NCI-H2107 (cell line): ENCODE data around the gene CABLES1.

Experiments used
- DNase-seq: peaks from one replicate; lab custom pipeline; 2025; lab: John Stamatoyannopoulos, UW

CABLES1 gene

DNA sequence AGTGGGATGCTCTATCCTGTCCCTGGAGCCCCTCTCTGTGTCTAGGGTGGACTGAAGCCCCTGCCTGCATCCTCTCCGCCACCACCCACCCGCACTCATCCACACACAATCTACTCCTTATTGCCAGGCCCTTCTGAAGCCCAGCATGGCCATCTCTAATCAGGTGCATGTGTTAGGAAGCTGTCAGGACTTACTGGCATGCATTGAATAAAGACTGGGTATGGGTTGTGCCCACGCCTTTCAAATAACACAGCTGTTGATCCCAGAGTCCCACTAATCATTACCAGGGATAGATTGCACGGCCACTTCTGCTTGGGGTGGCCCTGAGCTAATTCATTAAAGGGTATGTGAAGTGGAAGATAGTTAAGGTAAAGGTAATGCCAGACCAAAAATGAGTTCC lies 88.4 kb downstream of the CABLES1 start:
- no peak for DNase-seq

DNA sequence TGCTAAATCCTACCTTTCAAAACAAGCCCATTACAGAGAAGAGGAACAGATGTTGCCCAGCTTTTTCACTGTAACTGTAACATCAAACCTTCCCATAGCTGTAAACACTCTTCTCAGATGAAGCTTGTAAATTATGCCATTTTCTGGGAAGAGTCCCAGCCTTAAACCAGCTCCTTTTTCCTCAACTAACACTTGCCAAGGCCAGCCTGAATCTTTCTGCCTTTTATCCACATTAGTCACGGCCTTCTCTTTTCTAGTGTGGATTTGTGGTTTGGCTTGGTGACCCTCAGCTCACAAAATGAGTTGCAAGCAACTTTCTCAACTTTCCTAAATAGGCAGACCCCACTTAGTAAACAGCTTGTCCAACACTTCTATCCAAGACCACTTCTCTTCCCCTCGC lies 90.2 kb downstream of the CABLES1 start:
- no peak for DNase-seq

DNA sequence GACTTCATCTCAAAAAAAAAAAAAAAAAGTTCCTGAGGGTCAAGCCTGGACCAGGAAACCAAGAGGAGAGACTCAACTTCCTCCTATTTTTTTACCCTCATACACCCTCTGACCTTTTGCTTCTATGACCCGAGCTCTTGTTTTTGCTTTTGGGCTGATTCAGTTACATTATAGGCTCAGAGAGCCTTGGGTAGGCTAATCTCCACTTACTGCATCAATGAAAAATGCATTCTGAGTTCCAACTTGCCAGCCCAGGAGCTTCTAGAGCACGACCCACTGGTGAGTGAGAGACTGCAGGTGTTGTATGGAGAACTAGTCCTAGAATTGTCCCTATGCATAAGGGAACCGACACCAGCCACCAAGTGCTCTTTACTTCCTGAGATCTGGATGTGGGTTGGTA lies 91.1 kb downstream of the CABLES1 start:
- DNase-seq = no peak

DNA sequence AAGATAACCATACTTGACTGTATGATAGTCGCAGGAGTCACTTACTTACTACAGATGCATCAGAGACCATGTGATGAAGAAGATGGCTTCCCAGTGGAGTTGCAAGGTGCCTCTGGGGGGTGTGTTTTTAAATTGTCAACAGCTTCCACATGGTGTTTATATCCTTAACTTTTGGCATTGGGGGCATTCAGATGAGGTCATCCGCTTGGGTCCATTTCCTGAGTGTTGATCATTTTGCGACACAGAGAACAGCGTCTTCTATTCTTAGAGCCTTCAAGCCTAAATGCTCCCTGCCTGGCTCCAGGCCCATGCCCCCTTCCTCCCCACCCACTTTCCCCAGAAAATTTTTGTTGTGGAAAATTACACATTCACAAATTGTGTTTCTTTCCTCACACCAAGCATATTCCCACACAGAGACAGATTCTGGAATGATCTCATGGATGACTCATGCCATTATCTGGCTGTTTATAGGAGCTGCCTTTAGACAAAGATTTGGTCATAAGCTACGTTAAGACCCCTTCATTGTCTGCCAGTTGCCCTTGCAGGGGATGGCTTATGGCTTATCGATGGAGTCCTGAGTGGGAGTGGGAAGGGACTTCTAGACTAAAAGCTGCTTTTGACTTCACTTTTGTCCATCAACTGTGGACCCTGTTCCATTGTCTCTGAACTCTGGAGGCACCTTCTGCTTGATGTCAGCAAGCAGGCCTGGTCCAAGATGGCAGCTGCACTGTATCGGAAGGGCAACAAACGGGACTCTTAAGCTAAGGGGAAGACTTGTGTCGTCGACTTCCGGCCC lies 91.8 kb downstream of the CABLES1 start:
- DNase-seq = no peak

DNA sequence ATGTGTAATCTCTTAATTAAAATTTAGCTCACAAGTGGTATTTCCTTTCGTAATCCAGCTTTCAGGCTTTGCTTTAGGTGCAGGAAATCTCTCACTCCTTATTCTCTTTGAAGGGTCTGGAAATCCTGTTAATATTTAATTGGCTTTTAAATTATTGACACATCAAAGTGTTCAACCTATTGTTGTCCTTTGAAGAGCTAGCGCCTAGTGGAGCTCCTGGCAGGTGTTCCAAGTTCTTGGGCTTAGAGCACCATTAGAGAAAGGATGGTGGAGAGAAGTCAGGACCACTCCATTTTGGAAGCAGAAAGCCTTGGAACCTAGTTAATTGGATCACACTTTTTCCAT lies 92.4 kb downstream of the CABLES1 start:
- no peak for DNase-seq

DNA sequence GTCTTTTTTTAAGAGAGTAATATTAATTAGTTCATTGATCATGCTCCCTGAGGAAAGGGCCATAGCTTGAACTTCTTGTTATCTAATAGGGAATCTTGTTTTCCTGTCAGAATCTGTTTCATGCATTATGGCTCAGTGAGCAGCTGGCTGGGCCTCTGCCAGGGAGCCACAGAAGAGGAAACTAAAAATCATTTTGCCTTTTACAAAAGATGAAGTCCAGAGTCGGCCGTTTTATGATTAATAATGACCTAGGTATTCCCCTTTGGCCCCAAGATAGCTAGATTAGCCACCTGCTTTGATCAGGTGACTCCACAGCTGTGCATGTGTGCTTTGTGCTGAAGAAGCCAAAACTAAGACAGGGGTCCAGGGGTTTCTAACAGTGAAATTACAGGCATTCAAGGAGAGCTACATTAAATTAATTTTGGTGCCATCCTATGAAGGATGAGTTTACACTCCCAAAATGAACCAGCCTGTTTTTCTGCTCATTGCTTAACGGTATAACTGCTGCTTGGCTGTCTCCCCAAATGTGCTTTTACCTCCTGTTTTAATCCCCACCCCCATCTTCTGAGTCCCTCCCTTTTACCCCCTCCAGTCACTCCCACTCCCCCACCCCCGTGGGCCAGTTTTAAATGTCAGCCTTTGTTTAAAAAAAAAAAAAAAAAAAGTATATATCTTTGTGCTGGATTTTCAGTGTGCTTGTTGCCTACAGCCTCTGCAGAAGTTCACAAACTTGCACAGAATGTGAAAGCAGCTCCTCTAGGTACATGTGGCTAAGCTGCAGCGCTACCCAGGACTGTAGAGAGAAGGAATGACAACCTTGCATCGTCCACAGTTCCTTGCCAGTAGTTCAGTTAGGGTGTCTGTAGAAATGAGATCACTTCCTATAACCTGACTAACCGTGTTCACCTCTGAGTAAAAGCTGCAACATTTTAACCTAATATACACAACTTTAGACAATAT lies 93.1 kb downstream of the CABLES1 start:
- no peak for DNase-seq

DNA sequence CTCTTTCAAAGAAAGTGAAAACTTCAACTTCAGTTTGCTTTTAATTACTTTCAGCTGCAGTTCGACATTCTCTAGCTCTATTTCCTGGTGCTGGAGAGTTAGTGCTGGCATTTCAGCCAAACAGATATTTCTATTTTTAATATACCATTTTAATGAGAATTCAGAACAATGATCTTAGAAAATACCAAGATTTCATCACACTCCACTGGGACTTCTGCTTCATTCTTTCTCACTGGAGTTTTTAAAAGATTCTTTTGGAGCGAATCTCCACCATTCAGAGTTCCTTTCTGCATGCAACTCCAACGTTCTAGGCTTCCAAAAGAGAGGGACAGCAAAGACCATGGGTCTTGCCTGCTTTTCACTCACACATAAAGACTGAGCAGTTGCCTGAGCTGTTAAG lies 94.2 kb downstream of the CABLES1 start:
- DNase-seq = no peak

DNA sequence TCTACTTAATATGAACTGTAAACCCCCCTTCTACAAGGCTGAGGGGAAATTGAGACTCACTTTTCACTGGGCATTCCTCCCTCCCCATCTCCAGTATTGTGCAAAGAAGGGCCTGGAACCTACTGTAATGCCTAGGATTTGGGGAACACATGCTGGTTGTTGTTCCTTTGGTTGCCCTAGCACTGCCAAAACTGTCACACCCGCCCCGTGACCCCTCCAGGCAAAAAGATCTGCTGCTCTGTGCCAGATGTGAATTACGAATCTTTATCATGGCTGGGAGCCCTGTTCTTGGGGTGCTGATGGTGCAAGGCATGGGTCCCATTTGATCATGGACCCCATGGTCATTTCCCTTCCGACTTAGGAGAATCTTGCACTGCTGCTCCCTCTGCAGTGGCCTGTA lies 95.4 kb downstream of the CABLES1 start:
- DNase-seq = no peak

DNA sequence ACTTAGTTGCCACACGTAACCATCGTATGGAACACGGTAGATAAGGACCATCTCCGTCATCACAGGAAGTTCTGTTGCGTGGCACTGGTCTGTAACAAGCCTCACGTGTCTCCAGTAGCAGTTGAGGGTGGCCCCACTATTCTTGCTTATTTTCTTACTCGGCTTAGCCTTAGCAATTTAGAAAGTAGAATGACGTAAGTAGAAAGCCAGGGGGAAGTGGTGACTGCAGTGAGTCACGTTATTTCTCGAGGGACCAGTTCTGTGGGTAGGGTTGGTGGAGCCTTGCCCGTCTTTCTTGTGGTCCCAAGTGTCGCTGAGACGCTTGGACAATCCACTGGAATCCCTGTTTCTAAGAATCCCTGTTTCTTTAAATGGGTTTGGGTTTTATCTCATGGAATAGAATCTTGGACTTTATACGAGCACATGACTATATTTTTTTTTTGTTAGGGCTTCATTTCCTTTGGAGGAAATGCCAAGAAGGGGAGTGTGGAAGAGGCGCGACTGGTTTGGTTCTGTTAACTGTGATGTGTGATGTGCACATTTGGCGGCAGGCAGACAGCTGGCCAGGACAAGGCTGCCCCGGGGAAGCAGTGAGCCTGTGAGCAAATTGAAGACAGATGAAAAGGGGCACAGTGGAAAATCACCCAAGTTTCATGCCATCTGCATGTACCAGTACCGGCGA lies 96.2 kb downstream of the CABLES1 start:
- no peak for DNase-seq

DNA sequence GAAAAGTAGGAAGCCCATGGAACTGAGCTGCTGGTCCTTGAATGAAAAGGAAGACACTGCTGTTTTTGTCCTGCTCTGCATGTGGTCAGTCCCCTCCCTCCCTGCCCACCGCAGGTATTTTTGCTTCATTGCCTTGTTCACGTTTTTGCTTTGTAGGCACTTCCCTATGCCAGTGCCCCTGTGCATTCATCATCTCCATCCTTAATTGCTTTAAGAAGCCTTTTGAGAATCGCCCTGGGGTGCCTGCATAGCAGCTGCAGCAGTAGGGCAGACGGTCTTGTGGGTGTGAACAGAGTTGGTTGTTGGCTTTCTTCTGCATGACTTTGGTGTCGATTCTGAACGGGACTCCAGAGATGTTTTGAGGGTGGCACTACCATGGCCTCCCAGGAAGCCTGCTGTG lies 97.0 kb downstream of the CABLES1 start:
- no peak for DNase-seq

DNA sequence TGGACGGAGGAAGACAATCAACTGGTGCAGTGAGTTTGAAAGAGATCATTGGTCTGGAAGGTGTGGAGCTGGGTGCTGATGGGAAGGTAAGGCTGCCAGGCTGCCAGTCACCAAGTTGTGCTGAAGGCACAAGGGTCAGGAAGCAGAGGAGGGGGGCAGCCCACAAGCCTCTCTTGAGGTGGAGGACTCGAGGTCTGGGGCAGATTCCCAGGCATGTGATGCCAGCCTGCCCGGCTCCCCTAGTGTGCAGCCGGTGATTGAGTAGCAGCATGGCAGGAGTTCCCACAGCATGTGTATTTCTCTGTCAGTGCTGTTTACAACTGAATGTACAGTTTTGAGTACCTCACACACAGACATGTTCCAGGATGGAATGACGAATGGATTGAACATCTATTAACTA lies 99.3 kb downstream of the CABLES1 start:
- no peak for DNase-seq

DNA sequence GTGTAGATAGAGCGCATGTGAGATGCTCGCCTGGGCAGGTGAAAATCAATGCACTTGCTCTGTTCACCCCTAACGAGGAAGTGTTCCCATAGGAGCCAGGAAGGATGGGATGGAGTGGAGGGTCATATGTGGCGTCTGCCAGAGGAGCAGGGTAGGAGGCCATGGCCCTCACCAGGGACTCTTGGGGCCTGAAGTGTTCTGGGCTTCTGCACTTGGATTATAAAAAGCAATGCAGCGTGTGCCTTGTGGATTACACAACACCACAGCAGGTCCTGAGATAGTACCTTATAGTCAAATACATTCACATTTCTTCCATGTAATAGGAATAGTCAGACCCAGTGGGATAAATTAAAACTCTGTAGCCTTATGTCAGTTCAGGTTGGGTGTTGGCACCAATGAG lies 100.1 kb downstream of the CABLES1 start:
- DNase-seq = no peak

DNA sequence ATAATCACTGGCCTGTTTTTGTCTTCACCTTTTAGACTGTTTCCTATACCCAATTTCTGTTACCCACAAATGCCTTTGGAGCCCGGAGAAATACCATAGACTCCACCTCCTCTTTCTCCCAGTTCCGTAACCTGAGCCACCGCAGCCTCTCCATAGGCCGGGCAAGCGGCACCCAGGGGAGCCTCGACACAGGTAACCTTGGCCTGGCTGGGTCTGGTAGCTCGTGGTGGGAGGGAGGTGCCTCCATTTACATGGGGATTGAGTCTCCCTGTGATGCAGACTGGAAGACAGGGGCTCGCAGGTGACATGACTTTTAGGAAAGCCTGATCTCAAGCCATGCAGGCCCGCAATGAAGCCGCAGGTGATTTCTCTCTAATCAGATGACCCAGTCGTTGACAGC lies 100.6 kb downstream of the CABLES1 start:
- DNase-seq = peak; percentile 33

DNA sequence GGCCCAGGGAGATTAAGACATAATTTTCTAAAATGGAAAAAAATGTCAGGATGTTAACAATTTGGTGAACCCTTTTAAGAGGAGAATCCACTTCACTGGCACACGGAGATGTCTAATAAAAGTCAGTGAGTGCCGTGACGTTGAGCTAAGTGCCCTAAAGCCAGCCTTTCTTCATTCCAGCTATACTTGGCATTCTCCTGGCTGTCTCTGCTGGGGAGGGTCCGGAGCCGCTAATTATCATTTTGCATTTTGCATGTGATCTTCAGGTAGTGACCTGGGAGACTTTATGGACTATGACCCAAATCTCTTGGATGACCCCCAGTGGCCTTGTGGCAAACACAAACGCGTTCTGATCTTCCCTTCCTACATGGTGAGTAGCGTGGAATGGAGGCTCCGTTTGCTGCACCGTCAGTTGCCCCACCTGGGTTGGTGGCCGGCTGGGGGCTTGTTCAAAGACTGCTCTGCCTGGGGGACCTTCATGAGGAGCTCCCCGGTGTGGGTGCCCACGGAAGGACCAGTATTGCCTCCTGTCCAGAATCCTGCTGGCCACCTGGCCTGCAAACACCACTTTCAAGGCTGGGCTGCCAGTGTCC lies 101.7 kb downstream of the CABLES1 start:
- no peak for DNase-seq

DNA sequence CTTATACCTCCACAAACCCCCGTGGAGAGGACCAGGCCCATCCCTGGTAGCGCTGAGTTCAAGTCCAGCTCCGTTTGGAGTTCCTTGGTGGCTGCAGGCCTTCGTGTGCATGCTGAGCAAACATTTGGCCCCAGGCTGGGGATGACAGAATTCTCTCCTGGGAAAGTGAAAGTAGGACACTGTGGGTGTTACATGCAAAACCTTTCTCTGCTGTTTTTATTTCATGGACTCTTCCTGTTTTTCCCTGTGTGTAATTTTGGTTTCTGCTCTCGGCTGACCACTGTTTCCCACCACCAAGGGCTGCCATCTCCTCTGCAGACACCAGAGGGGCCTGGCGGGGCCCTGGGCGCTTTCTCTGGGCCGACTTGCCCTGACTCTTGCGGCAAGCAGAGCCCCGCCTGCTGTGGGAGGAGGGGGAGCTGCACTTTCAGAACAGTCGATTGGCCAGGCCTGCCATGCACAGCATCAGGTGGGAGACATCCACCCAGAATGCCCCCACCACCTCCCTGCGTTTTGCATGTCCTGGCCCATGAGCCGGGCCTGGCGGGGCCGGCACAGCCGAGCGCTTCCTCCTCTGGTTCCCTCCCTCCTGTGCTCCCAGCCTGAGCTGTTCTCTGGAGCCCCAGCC lies 102.4 kb downstream of the CABLES1 start:
- DNase-seq = no peak

DNA sequence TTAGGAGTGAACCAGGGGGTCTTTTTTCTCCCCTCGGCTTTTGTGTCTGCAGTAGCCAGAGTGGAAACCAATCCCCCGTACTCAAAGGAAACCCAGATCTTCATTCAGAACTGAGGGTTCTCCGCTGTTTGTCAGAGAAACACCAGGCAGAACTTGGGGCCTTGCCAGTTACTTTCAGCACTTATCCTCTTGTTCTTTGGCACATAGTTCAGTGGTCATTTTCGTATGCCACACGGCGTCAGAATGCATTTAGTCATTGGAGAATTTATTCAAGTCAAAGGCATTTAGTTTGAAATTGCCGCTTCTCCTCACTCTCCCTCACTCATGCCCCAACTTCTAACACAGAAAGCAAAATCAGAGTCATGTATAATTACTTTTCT lies 102.9 kb downstream of the CABLES1 start:
- DNase-seq = no peak

DNA sequence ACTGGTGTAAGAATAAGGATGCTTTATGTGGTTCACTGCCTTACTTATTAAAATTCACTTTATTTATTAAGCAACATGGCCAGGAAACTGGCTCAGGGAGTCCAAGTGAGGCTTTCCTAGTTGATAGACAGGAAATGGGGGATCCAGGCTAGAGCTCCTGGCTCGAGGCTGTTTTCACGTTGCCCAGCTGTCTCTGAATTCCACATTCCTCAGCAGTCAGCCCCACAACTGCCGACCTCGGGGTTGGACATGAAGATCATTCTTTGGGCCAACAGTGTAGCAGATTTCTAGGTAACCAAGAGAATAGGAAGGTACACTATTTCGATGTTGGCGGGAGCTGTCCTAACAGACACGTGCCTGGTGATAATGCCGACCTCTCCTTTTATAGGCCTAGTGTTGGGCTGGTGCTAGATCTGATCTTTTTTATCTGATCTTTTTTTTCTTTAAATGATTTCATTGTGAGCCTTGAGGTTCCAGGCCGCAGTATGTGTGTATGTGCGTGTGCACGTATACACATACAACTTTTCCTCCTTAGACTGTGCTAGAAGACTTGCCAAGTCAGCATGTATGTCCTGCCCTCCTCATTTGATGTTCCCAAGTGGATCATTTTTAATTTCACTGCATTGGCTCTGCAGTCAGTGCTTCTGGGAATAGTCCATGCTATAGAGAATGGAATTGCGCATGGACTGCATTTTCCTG lies 103.5 kb downstream of the CABLES1 start:
- DNase-seq = no peak

DNA sequence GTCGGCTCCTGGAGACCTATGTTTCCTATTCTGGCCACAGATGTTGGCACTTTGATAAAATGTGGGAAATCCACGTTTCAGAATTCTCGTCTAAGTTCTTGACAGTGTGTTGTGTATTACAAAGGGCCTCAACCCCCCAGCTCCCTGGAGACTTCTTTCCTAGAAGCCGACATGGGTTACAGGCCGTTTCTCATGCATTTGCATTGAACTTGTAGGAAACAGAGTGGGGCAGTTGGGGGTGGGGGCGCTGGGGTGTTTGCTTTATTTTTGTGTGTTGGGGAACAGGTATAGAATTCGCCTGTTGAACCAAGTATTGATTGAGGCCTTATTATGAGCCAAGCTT lies 104.0 kb downstream of the CABLES1 start:
- no peak for DNase-seq

DNA sequence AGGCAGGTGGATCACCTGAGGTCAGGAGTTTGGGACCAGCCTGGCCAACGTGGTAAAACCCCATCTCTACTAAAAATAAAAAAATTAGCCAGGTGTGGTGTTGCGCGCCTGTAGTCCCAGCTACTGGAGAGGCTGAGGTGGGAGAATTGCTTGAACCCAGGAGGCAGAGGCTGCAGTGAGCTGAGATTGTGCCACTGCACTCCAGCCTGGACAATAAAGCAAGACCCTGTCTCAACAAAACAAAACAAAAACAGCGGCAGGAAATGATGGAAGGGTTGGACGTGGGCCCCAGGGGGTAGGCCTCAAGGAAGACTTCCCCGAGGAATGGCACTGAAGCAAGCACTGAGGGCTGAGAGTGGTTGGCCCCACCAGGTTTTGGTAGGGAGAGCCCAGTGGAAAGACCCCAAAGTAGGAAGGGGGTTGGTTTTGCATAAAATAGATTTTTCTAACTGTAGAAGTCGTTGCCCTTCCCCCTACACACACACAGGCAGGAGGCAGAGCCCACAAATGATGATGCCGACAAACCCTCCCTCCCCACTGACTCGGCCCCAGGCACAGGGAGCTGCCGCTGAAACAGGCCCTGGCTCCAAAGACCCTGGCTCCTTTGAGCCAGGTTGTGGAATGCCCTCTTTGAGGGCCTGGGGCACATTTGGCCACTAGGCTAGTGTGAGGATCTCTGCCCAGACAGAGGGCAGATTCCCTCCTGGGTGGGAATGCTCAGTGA lies 104.8 kb downstream of the CABLES1 start:
- no peak for DNase-seq

DNA sequence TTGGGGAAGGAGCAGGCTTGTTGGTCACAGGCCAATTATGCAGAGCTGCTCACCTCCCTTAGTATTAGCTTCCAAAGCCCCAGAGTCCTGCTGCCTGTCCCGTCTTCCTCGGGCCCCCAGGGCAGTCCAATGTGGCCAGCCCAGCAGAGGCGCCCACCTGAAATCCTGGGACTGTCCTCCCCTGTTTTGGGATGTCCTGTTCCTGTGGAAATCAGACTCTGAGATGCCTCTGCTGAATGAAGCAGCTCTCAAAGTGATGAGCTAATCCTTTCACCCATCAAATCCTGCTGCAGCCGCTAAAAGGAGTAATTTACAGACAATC lies 105.3 kb downstream of the CABLES1 start:
- DNase-seq = no peak
